CD14-positive monocyte (primary cell): Measurements from ENCODE around the gene DTNBP1. TPM values are rescaled to one million over a fixed set of nuclear protein-coding genes. Genes with fewer than 3 reads are reported as not detected.

Experiments used
- DNase-seq, 3 donors: peaks; one replicate each; pipeline ENCODE4 v3.0.0-alpha.2; 2011 to 2022
- H2AFZ ChIP-seq: 2 replicates; pipeline ENCODE4 v1.6.0; 2012; ENCODE audit warnings: mild to moderate bottlenecking, low read depth, low read length, inconsistent platforms; ENCODE audit not compliant: insufficient read depth, poor library complexity, severe bottlenecking
- H3K27ac ChIP-seq, 2 donors: 1 replicate in 1 of 2; 2 replicates in 1 of 2; pipeline ENCODE4 v1.5.1; 2012 to 2013; ENCODE audit warnings: low read length in 2 of 2, control low read depth in 1 of 2, inconsistent platforms in 1 of 2, low read depth in 1 of 2, mild to moderate bottlenecking in 1 of 2
- H3K27me3 ChIP-seq, 2 donors: one replicate each; pipeline versions ENCODE4 v1.6.0 to v1.6.1; 2011 to 2013; ENCODE audit warnings: low read length in 2 of 2; ENCODE audit not compliant: control insufficient read depth in 2 of 2, insufficient read depth in 2 of 2
- H3K36me3 ChIP-seq, 2 donors: replicated peaks in 1 of 2; 1 replicate in 1 of 2; 2 replicates in 1 of 2; pipeline versions ENCODE4 v1.5.1 to v1.6.1; 2012 to 2013; ENCODE audit warnings: low read length in 2 of 2, control low read depth in 1 of 2, inconsistent platforms in 1 of 2, mild to moderate bottlenecking in 1 of 2; ENCODE audit not compliant: insufficient read depth in 2 of 2, control insufficient read depth in 1 of 2
- H3K4me1 ChIP-seq, 2 donors: 1 replicate in 1 of 2; 2 replicates in 1 of 2; pipeline versions ENCODE4 v1.5.1 to v1.6.1; 2012 to 2013; ENCODE audit warnings: low read length in 2 of 2, control low read depth in 1 of 2, inconsistent platforms in 1 of 2, mild to moderate bottlenecking in 1 of 2, moderate library complexity in 1 of 2; ENCODE audit not compliant: insufficient read depth in 2 of 2, control insufficient read depth in 1 of 2
- H3K4me2 ChIP-seq: replicated peaks from 2 replicates; pipeline ENCODE3; 2012; ENCODE audit warnings: low read length, moderate library complexity, mild to moderate bottlenecking; ENCODE audit not compliant: poor library complexity, severe bottlenecking; ENCODE audit errors: extremely low read depth
- H3K4me3 ChIP-seq, 3 experiments: fragments of 200-600 bp in 1 of 3; sonication (generic) in 1 of 3; replicated peaks in 1 of 3; 1 replicate in 2 of 3; 2 replicates in 1 of 3; pipeline ENCODE4 v1.5.1; 2011 to 2013; ENCODE audit warnings: low read length in 3 of 3, mild to moderate bottlenecking in 3 of 3, control low read depth in 2 of 3, low read depth in 2 of 3, inconsistent platforms in 1 of 3, moderate library complexity in 1 of 3
- H3K79me2 ChIP-seq: 2 replicates; pipeline ENCODE4 v1.6.0; 2012; ENCODE audit warnings: mild to moderate bottlenecking, control low read depth, inconsistent platforms, low read length, moderate library complexity; ENCODE audit not compliant: insufficient read depth
- H3K9ac ChIP-seq: 2 replicates; pipeline ENCODE4 v1.6.0; 2017; ENCODE audit warnings: low read length, mild to moderate bottlenecking; ENCODE audit not compliant: insufficient read depth, poor library complexity, severe bottlenecking
- H3K9me3 ChIP-seq, 2 donors: replicated peaks in 1 of 2; 1 replicate in 1 of 2; 2 replicates in 1 of 2; pipeline versions ENCODE4 v1.5.1 to v1.6.1; 2012 to 2013; ENCODE audit warnings: low read length in 2 of 2, control low read depth in 1 of 2; ENCODE audit not compliant: control insufficient read depth in 1 of 2, insufficient read depth in 1 of 2
- H4K20me1 ChIP-seq: 2 replicates; pipeline ENCODE4 v1.6.0; 2012; ENCODE audit warnings: mild to moderate bottlenecking, low read length, control low read depth, moderate library complexity; ENCODE audit not compliant: insufficient read depth
- H3K27ac Mint-ChIP-seq, 7 donors: one replicate each; pipeline ENCODE4 v1.8.0; 2020; ENCODE audit warnings: mild to moderate bottlenecking in 7 of 7, mixed read lengths in 7 of 7, moderate library complexity in 6 of 7, inconsistent platforms in 2 of 7
- H3K27me3 Mint-ChIP-seq, 3 donors: one replicate each; pipeline ENCODE4 v1.8.0; 2021 to 2022; ENCODE audit warnings: low read depth in 3 of 3, mild to moderate bottlenecking in 3 of 3, mixed read lengths in 3 of 3, moderate library complexity in 3 of 3, inconsistent platforms in 1 of 3
- H3K36me3 Mint-ChIP-seq, 2 donors: one replicate each; pipeline ENCODE4 v1.8.0; 2020; ENCODE audit warnings: mixed read lengths in 2 of 2, inconsistent platforms in 1 of 2, mild to moderate bottlenecking in 1 of 2
- H3K4me1 Mint-ChIP-seq: one replicate; pipeline ENCODE4 v1.8.0; 2020; ENCODE audit warnings: mild to moderate bottlenecking, mixed read lengths
- H3K4me3 Mint-ChIP-seq, 2 donors: one replicate each; pipeline ENCODE4 v1.8.0; 2020; ENCODE audit warnings: mild to moderate bottlenecking in 2 of 2, mixed read lengths in 2 of 2, moderate library complexity in 1 of 2
- H3K9me3 Mint-ChIP-seq, 7 donors: one replicate each; pipeline ENCODE4 v1.8.0; 2020 to 2022; ENCODE audit warnings: mixed read lengths in 7 of 7, mild to moderate bottlenecking in 6 of 7, moderate library complexity in 6 of 7, inconsistent platforms in 2 of 7
- CTCF ChIP-seq: fragments of 200-600 bp; IDR thresholded peaks from one replicate; pipeline ENCODE4 v1.8.0; 2022; ENCODE audit warnings: antibody characterized with exemption, mild to moderate bottlenecking
- WGBS: methylation state at CpG from one replicate; pipeline ENCODE4 v1.1.5; 2013; ENCODE audit warnings: missing lambda C conversion rate; ENCODE audit not compliant: insufficient coverage; 5-methylcytosine and 5-hydroxymethylcytosine counted together
- intact Hi-C, 2 donors: fragments of 100-400 bp; cut with micrococcal nuclease; formaldehyde crosslinking; loops; one replicate each; pipeline versions ENCODE4 v1.15.0 to v1.15.1; 2023
- polyA plus RNA-seq, 3 donors: library from polyadenylated mRNA; depleted of rRNA in 1 of 3; unstranded in 2 of 3; stranded (reverse) in 1 of 3; fragments of 300-500 nt in 2 of 3; fragments of >200 nt in 1 of 3; fragmentation: Illumina TruSeq in 2 of 3; gene quantifications; 1 replicate in 2 of 3; 2 replicates in 1 of 3; pipeline ENCODE4 v1.2.3, GENCODE V29; 2012 to 2021

The DTNBP1 gene
- polyA plus RNA-seq, 3 donors: 19.7 to 26.9 (median 20.5) TPM

GRCh38 chr6:15594512-15595259, 68.1 kb downstream of the DTNBP1 start:
- H4K20me1 ChIP-seq: peaks cover 34% of the 10 kb centered on the region
- intact Hi-C loops: no loop called here
- peaks cover 0 to 2% (median 0%) of the 10 kb centered on the region in 3 donors for H3K27me3 Mint-ChIP-seq
- H3K36me3 Mint-ChIP-seq: peaks cover 8 to 12% of the 10 kb centered on the region in 2 donors
- H3K4me3 Mint-ChIP-seq: no peak overlapping the region
- H3K4me2 ChIP-seq: no peak overlapping the region
- no peak overlapping the region for H2AFZ ChIP-seq
- H3K4me1 ChIP-seq: peaks cover 20 to 22% of the 10 kb centered on the region in 2 donors
- H3K4me1 Mint-ChIP-seq: peaks cover 24% of the 10 kb centered on the region
- peak overlapping the region in 3 of 7 donors; percentile 33 to 78 (median 39) for H3K27ac Mint-ChIP-seq
- H3K36me3 ChIP-seq: peaks cover 0 to 4% of the 10 kb centered on the region in 2 donors
- TF ChIP-seq CTCF: no peak
- peak in 1 of 3 donors; percentile 30 for DNase-seq
- H3K9ac ChIP-seq: no peak overlapping the region
- no peaks in the 10 kb centered on the region for H3K27me3 ChIP-seq
- H3K27ac ChIP-seq: no peak overlapping the region
- WGBS: 100% methylated on average over 1 of the region's 7 CpGs
- no peak overlapping the region for H3K4me3 ChIP-seq
- H3K9me3 Mint-ChIP-seq: no peaks in the 10 kb centered on the region
- H3K79me2 ChIP-seq: peaks cover 19% of the 10 kb centered on the region
- no peaks in the 10 kb centered on the region for H3K9me3 ChIP-seq

GRCh38 chr6:15593798-15594197, 69.0 kb downstream of the DTNBP1 start:
- Mint-ChIP-seq H3K9me3 (no peaks in the 10 kb centered on the region), H3K27me3 (peaks cover 0 to 2% (median 0%) of the 10 kb centered on the region in 3 donors), H3K36me3 (peaks cover 8 to 20% of the 10 kb centered on the region in 2 donors), H3K4me1 (peaks cover 24% of the 10 kb centered on the region), H3K27ac (no peak overlapping the region), H3K4me3 (no peak overlapping the region)
- Histone ChIP-seq H3K4me2 (no peak overlapping the region), H3K4me1 (peaks cover 20 to 22% of the 10 kb centered on the region in 2 donors), H3K79me2 (peaks cover 19% of the 10 kb centered on the region), H3K4me3 (no peak overlapping the region), H4K20me1 (peaks cover 40% of the 10 kb centered on the region), H3K36me3 (no peaks in the 10 kb centered on the region), H2AFZ (no peak overlapping the region), H3K9me3 (no peaks in the 10 kb centered on the region), H3K27ac (no peak overlapping the region), H3K27me3 (no peaks in the 10 kb centered on the region), H3K9ac (no peak overlapping the region)
- DNase-seq: no peak
- intact Hi-C loops: no loop called here
- WGBS: 100% methylated on average over 1 of the region's 2 CpGs
- no peak for TF ChIP-seq CTCF
